ENCODE results near the gene KIF26B.

GRCh38 chr1:245551536-245551935, 396.8 kb downstream of the KIF26B start:
- TF ChIP-seq POLR2A (IDR thresholded peaks at IDR 0.05) (no peak), CTCF (IDR thresholded peaks at IDR 0.05) (no peak)
